ENCODE results near the gene UTP11.
A peak's percentile ranks its signal among the peaks of the same experiment; 100 is the strongest.

Gene UTP11

GRCh38 chr1:38003261-38004250 lies 9.0 kb upstream of the UTP11 start:
- DNase-seq, result peak; percentile 33 to 49

GRCh38 chr1:38004284-38005108 lies 8.0 kb upstream of the UTP11 start:
- DNase-seq, result no peak

GRCh38 chr1:38005195-38006007 lies 7.1 kb upstream of the UTP11 start, which contains the start of gene FHL3:
FHL3 (minus strand) TSS chr1:38005514; CDS start chr1:37999412, 6,102 bp downstream.
- DNase-seq, result peak in 1 of 2 experiments; percentile 10

- DNase-seq, result no peak
Measured at GRCh38 chr1:38006008-38006828, 6.3 kb upstream of the UTP11 start.

GRCh38 chr1:38009088-38009840 lies 3.3 kb upstream of the UTP11 start:
- DNase-seq, result peak; percentile 86 to 89

GRCh38 chr1:38009841-38010180 lies 2.7 kb upstream of the UTP11 start:
- no peak for DNase-seq

- DNase-seq, result no peak
Measured at GRCh38 chr1:38013227-38013622, 691 bp downstream of the UTP11 start.

- DNase-seq, result peak; percentile 24 to 51
Measured at GRCh38 chr1:38014171-38014570, 1.6 kb downstream of the UTP11 start.

GRCh38 chr1:38014724-38015424 lies 2.3 kb downstream of the UTP11 start:
- no peak for DNase-seq

- DNase-seq, result no peak
Measured at GRCh38 chr1:38015978-38016725, 3.6 kb downstream of the UTP11 start.

- DNase-seq, result peak; percentile 63 to 75
Measured at GRCh38 chr1:38018864-38019343, 6.4 kb downstream of the UTP11 start.

- no peak for DNase-seq
Measured at GRCh38 chr1:38020396-38020795, 7.9 kb downstream of the UTP11 start.

GRCh38 chr1:38021969-38022368 lies 9.4 kb downstream of the UTP11 start:
- no peak for DNase-seq

GRCh38 chr1:38022810-38023209 lies 10.3 kb downstream of the UTP11 start:
- no peak for DNase-seq

GRCh38 chr1:38025233-38025632 lies 12.7 kb downstream of the UTP11 start:
- no peak for DNase-seq

- DNase-seq, result no peak
Measured at GRCh38 chr1:38025664-38026063, 13.1 kb downstream of the UTP11 start.

- peak; percentile 16 to 37 for DNase-seq
Measured at GRCh38 chr1:38026592-38027200, 14.2 kb downstream of the UTP11 start.

GRCh38 chr1:38027201-38028104 lies 14.9 kb downstream of the UTP11 start:
- no peak for DNase-seq
